ENCODE measurements around the gene GM2A. TPM values are rescaled to one million over a fixed set of nuclear protein-coding genes. Genes with fewer than 3 reads are reported as not detected.
A peak's percentile ranks its signal among the peaks of the same experiment; 100 is the strongest.

Gene GM2A
- total RNA-seq, 1 experiment from 2014 or later: 36.2 TPM

GRCh38 chr5:151250346-151251000 is 2.5 kb upstream of the GM2A start (continued):
- TF ChIP-seq MLX (CRISPR knock-in tag; IDR thresholded peaks at IDR 0.05) (no peak), E2F5 (CRISPR knock-in tag; IDR thresholded peaks at IDR 0.05) (no peak), TEAD1 (CRISPR knock-in tag; IDR thresholded peaks at IDR 0.05) (no peak), AR (CRISPR knock-in tag; IDR thresholded peaks at IDR 0.05) (no peak), CREB1 (CRISPR knock-in tag; IDR thresholded peaks at IDR 0.05) (no peak), JUN (CRISPR knock-in tag; IDR thresholded peaks at IDR 0.05) (no peak), CBFB (CRISPR knock-in tag; IDR thresholded peaks at IDR 0.05; ENCODE audit: low read depth) (no peak), PREB (CRISPR knock-in tag; IDR thresholded peaks at IDR 0.05; ENCODE audit: borderline replicate concordance) (no peak), NFATC4 (CRISPR knock-in tag; IDR thresholded peaks at IDR 0.05) (no peak), IRF2 (CRISPR knock-in tag; IDR thresholded peaks at IDR 0.05; ENCODE audit: borderline replicate concordance, low read depth) (no peak), PRDM15 (CRISPR knock-in tag; IDR thresholded peaks at IDR 0.05) (no peak), IRF1 (CRISPR knock-in tag; IDR thresholded peaks at IDR 0.05) (no peak)

- no peak overlapping the region; the same call in 1 of the 2 replicates for H3K27ac Mint-ChIP-seq
- H3K36me3 Mint-ChIP-seq: no peaks in the 10 kb centered on the region
- H3K4me1 Mint-ChIP-seq: peaks cover 28% of the 10 kb centered on the region
- peak overlapping the region; percentile 32; the same call in 1 of the 2 replicates for H3K4me3 Mint-ChIP-seq
- peaks cover 6% of the 10 kb centered on the region for H3K27me3 Mint-ChIP-seq (ENCODE audit: low read depth)
- no peaks in the 10 kb centered on the region for H3K9me3 Mint-ChIP-seq
- DNase-seq (ENCODE audit: low spot score) (no peak), ATAC-seq (no peak)
- no peak for TF ChIP-seq SMAD4 (CRISPR knock-in tag; IDR thresholded peaks at IDR 0.05)
- TF ChIP-seq NFYB (CRISPR knock-in tag; conservative IDR thresholded peaks at IDR 0.05; ENCODE audit: low read depth): peak; percentile 49; the same call in 1 of the 2 replicates
- ChIA-PET CTCF (interaction anchor here (1.2 to 3.8 kb wide), 3 partner anchors 12 to 66 kb away, joined by 8 to 70 read pairs (median 20); no protein-coding TSS in a partner anchor), POLR2A (no interaction called here)
Observed at GRCh38 chr5:151251001-151251551, 1.9 kb upstream of the GM2A start.
